Fibroblast of villous mesenchyme (primary cell): ENCODE data around the gene ZNF521. TPM values are rescaled to one million over a fixed set of nuclear protein-coding genes. Genes with fewer than 3 reads are reported as not detected.

Experiments
- DNase-seq: peaks from one replicate; pipeline ENCODE4 v3.0.0-alpha.2; 2010; ENCODE audit warnings: low read depth
- H3K4me3 ChIP-seq: 2 replicates; pipeline ENCODE4 v1.5.1; 2011; ENCODE audit warnings: low read depth, mild to moderate bottlenecking, low read length
- CTCF ChIP-seq: IDR thresholded peaks from 2 replicates; pipeline ENCODE4 v1.5.1; 2012; ENCODE audit warnings: low read depth, mild to moderate bottlenecking, low read length; ENCODE audit not compliant: insufficient read depth
- total RNA-seq: library from RNA; depleted of rRNA; stranded (reverse); fragments of >200 nt; gene quantifications from 2 replicates; pipeline ENCODE4 v1.2.3, GENCODE V29; 2012

Gene ZNF521
- total RNA-seq, 1 donor, result 4.7 TPM

- DNase-seq, result no peak
- no peak for TF ChIP-seq CTCF
- no peak overlapping the region for H3K4me3 ChIP-seq
Measured at GRCh38 chr18:25340762-25341161, 11.2 kb downstream of the ZNF521 start.

GRCh38 chr18:25335676-25336075 is 16.3 kb downstream of the ZNF521 start:
- no peak for DNase-seq
- H3K4me3 ChIP-seq, result no peak overlapping the region
- TF ChIP-seq CTCF, result no peak

GRCh38 chr18:25335062-25335461 is 16.9 kb downstream of the ZNF521 start:
- H3K4me3 ChIP-seq, result no peak overlapping the region
- no peak for DNase-seq
- TF ChIP-seq CTCF, result no peak

- TF ChIP-seq CTCF, result peak; percentile 27
- H3K4me3 ChIP-seq, result no peak overlapping the region
- no peak for DNase-seq
Measured at GRCh38 chr18:25334588-25334987, 17.4 kb downstream of the ZNF521 start.

- H3K4me3 ChIP-seq, result no peak overlapping the region
- no peak for TF ChIP-seq CTCF
- no peak for DNase-seq
Measured at GRCh38 chr18:25332002-25332401, 20.0 kb downstream of the ZNF521 start.

GRCh38 chr18:25329783-25330182 is 22.2 kb downstream of the ZNF521 start:
- TF ChIP-seq CTCF, result no peak
- no peak for DNase-seq
- no peak overlapping the region for H3K4me3 ChIP-seq

- no peak for DNase-seq
- no peak overlapping the region for H3K4me3 ChIP-seq
- TF ChIP-seq CTCF, result no peak
Measured at GRCh38 chr18:25327584-25327983, 24.4 kb downstream of the ZNF521 start.
